ENCODE data around the gene CACNA1S.

GRCh38 chr1:200991097-200991614 is 121.1 kb downstream of the CACNA1S start:
- TF ChIP-seq CTCF (IDR thresholded peaks at IDR 0.05; ENCODE audit: poor library complexity) (no peak), EZH2 (IDR thresholded peaks at IDR 0.05; ENCODE audit: borderline replicate concordance) (no peak)

All from hepatocyte (in vitro differentiated cells).